ENCODE measurements around the gene CALCOCO2. TPM values are rescaled to one million over a fixed set of nuclear protein-coding genes. Genes with fewer than 3 reads are reported as not detected.

CALCOCO2 gene
- total RNA-seq, 1 donor from 2014 or later = 221 TPM

DNA sequence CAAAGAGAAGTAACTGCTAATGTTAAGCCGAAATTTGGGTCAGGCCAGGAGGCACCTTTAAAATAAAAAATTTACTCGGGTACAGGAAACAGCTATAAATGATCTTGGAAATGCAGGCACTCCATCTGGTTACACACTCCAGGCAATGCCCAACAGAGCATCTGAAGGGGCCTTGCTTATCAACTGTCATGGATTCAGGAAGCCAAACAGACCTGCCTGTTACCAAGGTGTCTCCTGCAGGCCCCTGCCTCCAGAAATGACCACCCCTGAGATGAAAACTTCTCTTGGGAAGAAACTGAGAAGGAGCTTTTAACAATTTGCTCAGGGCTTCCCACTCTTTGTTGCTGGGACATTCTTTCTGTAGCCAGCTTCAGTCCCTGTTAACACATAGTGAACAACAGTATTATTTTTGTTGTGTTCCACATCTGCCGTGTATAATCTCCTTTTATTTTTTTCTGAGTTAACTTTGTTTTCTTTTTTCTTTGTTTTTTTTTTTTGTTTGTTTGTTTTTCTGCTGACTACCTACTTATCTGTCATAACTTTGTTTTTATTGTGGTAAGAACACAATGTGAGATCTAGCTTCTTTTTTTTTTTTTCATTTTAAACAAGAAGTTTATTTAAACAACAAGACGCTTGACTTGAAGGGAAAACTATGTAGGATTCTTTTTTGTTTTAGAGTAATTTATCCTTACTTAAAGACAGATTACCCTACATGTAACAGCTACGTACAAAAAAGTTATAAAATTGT, 43.0 kb downstream of the CALCOCO2 start:
- DNase-seq (ENCODE audit: low spot score) = no peak

DNA sequence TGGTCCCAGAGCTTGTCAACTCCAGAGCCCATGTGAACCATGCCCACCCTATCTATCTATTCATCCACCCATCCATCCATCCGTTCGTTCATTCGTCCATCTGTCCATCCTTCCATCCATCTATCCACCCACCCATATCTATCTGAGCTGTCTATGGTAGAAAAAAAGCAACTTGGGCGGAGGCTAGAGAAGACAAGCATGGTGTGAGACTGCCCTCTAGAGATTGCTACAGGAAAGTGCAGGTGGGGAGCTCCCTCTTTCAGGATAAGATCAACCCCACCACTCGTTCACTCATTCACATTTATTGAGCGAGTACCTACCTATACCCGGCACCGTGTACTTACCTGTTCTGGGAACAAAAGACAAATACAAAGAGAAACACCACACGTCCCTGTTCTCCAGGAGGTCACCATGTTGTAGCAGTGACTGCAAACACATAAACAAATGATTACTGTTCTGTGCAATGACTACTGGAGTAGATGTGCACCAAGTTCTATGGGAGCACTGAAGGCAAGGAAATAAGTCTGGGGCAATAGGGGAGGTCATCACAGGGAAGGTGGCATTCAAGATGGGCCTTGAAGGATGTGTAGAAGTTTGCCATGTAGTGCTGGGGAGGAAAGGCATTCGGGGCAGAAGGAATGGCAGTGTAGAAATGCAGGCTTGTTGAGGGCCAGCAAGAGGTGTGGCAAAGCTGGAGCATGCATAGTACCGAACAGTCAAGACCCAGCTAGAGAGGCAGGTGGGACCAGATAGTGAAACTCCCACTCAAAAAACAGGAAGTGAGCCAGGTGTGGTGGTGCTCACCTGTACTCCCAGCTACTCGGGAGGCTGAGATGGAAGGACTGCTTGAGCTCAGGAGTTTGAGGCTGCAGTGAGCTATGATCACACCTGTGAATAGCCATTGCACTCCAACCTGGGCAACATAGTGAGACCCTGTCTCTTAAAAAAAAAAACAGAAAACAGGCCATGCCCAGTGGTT, 48.4 kb downstream of the CALCOCO2 start:
- peak; percentile 59 for DNase-seq (ENCODE audit: low spot score)

- DNase-seq (ENCODE audit: low spot score) = no peak
Measured at GRCh38 chr17:48882272-48882671, 51.4 kb downstream of the CALCOCO2 start.

- DNase-seq (ENCODE audit: low spot score) = no peak
Measured at GRCh38 chr17:48883171-48883570, 52.3 kb downstream of the CALCOCO2 start.

DNA sequence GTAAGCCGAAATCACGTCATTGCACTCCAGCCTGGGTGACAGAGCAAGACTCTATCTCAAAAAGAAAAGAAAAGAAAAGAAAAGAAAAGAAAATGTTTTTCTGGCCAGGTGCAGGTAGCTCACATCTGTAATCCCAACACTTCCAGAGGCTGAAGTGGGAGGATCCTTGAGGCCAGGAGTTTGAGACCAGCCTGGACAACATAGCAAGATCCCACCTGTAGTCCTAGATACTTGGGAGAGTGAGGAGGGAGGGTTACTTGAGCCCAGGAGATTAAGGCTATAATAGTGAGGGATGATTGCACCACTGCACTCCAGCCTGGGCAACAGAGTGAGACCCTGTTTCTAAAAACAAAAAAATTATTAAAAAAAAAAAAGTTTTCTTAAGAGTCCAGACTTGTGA, 59.3 kb downstream of the CALCOCO2 start:
- DNase-seq (ENCODE audit: low spot score) = no peak

DNA sequence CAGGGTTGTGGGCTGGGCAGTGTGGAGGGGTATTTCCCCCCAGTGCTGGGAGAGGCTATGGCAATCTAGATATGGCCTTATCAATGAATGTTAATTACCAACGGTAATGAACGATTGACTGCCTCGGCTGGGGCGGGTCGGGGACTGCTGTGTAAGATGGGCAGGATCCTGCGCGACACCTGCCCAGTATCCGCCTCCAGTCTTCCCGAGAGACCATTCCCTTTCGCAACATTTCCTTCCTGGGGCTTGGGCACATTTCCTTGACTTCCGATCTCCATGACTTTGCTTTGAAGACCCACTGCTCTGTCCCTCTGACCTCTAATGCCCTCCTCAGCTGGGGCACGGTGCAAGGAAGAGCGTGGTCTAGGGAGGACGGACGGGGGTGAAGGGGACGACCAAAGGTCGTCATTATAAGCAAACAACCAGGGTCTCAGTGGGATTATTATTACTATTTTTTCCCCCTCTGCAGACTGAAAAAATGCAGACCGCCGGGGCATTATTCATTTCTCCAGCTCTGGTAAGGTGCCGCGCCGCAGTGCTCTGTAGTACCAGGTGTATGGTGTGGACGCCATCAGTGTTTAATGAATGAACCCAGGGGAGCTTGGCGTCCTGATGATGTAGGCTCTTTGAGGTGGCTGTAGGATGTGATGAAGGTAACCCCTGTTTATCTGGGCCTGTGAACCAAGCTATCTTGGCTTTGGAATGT, 62.3 kb downstream of the CALCOCO2 start:
- DNase-seq (ENCODE audit: low spot score) = no peak

DNA sequence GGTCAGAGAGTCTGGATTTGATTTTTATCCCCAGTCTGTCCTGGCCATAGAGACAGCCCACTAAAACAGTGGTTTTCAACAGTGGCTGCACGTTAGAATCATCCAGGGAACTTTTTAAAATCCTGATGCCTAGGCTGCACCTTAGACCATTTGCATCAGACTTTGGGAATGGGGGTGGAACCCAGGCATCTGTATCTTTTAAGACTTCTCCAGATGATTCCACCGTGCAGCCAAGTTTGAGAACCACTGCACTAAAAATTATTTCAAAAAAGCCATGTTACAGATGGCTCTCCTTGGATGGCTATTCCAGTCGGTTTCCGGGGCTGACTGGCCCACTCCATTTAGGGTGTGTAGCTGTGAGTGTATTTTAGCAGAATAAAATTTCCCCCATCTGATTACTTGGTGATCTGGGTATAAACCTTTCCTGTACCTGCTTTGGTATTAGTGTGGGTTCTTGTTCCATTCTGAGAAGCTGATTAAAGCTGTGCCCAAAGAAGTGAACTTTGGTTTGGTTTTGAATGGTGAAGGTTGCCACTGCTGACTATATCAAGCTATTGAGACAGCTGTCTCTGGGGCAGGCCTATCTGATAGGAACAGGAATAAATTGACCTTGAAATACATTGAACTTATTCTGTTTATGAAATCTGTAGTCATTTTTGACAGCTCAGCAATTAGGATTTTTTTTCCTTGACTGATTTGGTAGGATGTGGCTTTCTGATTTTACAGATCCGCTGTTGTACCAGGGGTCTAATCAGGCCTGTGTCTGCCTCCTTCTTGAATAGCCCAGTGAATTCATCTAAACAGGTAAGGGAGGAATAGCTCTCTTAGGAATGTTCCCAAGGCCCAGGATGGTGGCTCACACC, 63.0 kb downstream of the CALCOCO2 start:
- no peak for DNase-seq (ENCODE audit: low spot score)

DNA sequence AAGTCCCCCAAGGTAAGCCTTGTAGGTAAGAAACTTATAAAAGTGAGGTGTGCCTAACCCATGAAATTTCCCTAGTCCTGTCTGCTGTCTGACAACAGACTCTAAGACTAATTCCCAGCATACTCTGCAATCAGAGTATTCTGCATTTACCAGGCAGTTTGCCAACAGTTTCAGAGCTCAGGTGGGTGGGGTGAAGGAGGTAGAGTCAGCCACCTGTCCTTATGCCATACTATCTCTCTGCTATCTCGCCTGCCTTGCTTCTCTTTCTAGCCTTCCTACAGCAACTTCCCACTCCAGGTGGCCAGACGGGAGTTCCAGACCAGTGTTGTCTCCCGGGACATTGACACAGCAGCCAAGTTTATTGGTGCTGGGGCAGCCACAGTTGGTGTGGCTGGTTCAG, 64.1 kb downstream of the CALCOCO2 start:
- no peak for DNase-seq (ENCODE audit: low spot score)

- no peak for DNase-seq (ENCODE audit: low spot score)
Measured at GRCh38 chr17:48901241-48901640, 70.4 kb downstream of the CALCOCO2 start.

GRCh38 chr17:48903401-48903800, 72.6 kb downstream of the CALCOCO2 start:
- DNase-seq (ENCODE audit: low spot score) = no peak

DNA sequence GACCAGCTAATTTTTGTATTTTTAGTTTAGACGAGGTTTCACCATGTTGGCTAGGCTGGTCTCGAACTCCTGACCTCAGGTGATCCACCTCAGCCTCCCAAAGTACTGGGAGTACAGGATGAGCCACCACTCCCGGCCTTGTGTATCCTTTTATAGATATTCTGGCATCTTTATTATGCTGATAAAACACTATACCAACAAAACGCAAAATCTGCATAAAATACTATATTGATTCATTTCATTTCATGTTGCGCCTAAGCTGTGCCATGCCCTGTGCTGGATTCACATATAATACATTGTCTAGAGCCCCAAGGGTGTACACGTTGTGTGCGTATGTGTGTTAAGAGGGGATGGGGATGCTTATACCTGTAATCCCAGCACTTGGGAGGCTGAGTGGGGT, 73.6 kb downstream of the CALCOCO2 start:
- no peak for DNase-seq (ENCODE audit: low spot score)

DNA sequence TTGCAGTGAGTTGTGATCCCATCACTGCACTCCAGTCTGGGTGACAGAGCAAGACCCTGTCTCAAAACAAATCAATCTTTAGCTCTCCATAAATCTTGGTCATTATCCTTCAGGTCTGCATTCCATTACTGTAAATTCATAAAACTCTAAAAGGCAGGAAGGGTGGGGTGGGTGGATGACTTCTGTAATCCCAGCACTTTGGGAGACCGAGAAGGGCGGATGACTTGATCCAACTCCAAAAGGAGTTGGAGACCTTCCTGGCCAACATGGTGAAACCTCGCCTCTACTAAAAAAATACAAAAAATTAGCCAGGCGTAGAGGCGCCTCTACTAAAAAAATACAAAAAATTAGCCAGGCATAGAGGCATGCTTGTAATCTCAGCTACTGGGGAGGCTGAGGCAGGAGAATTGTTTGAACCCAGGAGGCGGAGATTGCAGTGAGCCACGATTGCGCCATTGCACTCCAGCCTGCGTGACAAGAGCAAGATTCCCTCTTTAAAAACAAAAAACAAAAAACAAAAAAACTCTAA, 75.2 kb downstream of the CALCOCO2 start:
- no peak for DNase-seq (ENCODE audit: low spot score)

- no peak for DNase-seq (ENCODE audit: low spot score)
Measured at GRCh38 chr17:48907713-48908046, 76.8 kb downstream of the CALCOCO2 start.

GRCh38 chr17:48908047-48908843, 77.4 kb downstream of the CALCOCO2 start, which contains the start of gene UBE2Z:
Gene UBE2Z, plus strand, starts transcription at chr17:48908407. Its CDS starts 97 bp downstream, at chr17:48908504.
- peak; percentile 95 for DNase-seq (ENCODE audit: low spot score)

DNA sequence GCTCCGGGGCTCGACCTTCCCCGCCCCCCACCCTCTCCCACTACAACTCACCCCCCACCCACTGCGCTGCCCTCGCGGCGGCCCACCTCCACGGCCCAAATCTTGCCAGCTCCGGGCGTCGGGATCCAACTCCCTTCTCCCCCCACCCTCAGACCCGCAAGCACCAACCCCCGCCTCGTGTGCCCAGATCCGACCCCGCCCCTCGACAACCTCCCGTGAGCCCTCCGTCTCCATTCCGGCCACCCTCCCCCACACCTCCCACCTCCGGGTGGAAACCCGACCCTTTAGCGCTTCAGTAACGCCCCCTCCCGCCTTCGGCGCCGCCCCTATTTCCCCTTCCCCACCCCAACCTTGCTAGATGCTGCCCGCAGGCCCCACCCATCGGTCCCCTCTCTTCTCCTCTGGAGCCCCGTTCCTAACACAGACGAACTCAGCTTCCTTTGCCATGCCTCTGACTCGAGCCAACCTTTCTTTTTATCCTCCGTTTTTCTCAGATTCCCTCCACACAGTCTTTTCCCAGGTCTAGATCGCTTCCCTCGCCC, 78.1 kb downstream of the CALCOCO2 start:
- peak; percentile 83 for DNase-seq (ENCODE audit: low spot score)

- no peak for DNase-seq (ENCODE audit: low spot score)
Measured at GRCh38 chr17:48909783-48910182, 78.9 kb downstream of the CALCOCO2 start.

GRCh38 chr17:48910370-48910769, 79.5 kb downstream of the CALCOCO2 start:
- DNase-seq (ENCODE audit: low spot score) = no peak

DNA sequence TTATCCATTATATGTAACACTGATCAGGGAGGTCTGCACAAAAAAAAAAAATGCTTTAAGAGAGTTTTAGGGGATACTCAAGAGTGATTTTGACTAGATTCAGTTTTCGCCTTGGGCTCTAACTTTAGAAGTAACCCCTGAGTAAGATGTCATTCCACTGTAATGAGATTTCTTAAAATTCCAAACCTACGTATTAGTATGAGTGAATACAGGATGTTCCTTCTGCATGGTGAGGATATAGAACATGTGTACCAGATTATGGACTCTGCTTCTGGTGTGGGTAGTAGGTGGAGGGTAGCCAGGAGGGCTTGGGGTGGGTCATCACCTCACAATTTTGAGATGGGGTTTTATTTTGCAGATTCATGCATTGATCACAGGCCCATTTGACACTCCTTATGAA, 81.6 kb downstream of the CALCOCO2 start:
- no peak for DNase-seq (ENCODE audit: low spot score)
